Measurements from ENCODE around the gene SH2D1B.

SH2D1B gene

DNA sequence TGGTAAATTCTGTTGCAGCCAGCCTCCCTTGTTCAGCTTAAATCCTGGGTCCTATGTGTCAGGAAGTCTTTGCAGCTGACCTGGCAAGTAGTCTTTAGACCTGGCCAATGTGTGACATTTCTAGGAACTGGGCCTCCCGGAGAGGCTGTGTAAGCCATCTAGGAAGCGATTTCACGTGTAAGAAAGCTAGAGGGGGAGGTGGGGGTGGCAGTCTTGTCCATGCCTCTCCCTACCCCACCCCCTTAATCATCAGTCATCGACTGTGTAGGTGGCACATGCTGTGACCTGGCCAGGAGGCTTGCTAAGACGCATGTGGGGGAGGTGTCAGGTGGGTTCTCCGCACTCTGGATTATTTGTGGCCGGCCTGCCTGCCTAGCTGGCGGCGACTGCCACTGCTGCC, 22.0 kb downstream of the SH2D1B start:
- TF ChIP-seq ZNF274 (IDR thresholded peaks at IDR 0.05; ENCODE audit: low read depth, low read length): no peak
- no peak overlapping the region for H3K4me3 ChIP-seq (ENCODE audit: low read length)

DNA sequence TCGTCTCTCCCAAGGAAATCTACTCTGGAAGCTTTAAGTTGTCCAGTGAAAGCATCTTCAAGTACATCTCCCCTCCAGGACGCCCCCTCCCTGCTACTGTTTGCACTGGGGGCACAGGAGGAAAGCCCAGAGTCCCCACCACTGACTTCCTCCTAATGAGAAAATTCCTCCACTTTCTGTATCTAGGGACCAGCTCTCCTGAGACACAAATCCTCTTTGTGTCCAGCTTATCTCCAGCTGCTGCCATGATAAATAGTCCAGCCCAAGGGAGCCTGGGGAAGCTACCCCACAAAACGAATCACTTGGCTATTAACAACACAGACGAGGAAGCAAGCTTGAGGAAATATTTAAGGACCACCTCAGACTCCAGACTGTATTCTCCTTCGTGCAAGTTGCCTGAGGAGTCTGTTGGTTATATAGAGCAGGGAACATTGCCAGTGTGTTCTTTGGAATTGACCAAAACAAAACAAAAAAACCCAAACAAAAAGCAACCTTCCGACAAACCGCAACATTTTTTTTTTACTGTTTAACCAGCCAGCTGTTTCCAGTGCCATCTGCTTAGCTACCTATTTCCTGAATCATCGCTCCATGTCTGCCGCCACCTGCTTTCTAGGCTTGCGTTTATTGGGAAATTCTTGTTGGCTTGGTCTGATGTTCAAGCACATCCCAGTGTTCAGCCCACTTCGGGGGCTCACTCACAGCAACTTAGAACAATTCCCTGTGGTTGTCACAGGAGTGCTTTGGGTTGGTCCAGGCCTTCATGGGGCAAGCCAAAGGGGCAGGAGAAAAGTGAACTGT, 22.7 kb downstream of the SH2D1B start:
- TF ChIP-seq ZNF274 (IDR thresholded peaks at IDR 0.05; ENCODE audit: low read depth, low read length): no peak
- H3K4me3 ChIP-seq (ENCODE audit: low read length): no peak overlapping the region

DNA sequence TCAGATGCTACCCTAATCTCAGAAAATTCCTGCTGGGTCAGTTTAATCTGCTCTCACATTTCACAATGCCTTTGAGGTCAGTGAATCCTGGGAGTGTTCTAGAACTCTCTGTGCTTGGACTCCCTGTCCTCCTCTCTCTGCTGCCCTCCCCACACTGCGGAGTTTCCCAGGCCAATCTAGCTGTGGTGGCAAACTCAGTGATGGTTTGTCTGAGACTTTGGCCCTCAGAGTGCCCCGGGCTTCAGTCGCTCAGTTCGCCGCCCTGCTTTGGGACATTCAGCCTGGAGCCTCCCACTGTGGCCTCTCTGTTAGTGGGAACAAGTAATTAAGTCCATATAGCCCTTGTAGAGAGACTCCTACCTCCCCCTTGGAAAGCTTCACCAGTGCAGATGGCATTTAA, 23.3 kb downstream of the SH2D1B start:
- no peak for TF ChIP-seq ZNF274 (IDR thresholded peaks at IDR 0.05; ENCODE audit: low read depth, low read length)
- no peak overlapping the region for H3K4me3 ChIP-seq (ENCODE audit: low read length)

DNA sequence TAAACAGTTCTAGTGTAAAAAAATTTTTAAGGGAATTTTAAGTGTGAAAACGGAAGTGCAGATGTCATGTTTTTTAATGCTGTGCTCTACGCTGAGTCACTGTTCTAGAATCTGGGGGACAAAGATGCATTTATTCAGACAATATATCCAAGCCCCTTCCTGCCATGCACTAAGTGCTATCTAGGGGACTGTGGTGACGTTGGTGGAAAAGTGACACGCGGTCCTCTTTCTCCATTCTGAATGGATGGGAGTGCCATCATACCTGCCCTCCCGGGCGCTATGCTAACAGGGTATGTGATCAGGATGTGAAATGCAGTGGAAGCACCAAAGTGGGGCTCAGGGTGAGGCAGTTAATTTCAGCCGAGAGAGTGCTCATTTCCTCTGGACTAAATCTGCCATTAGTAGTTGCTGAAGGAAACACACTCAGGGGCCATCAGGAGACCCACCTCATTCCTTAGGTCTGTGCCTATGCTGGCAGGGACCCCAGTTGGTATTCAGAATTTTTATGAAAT, 23.8 kb downstream of the SH2D1B start:
- no peak overlapping the region for H3K4me3 ChIP-seq (ENCODE audit: low read length)
- TF ChIP-seq ZNF274 (IDR thresholded peaks at IDR 0.05; ENCODE audit: low read depth, low read length): no peak

DNA sequence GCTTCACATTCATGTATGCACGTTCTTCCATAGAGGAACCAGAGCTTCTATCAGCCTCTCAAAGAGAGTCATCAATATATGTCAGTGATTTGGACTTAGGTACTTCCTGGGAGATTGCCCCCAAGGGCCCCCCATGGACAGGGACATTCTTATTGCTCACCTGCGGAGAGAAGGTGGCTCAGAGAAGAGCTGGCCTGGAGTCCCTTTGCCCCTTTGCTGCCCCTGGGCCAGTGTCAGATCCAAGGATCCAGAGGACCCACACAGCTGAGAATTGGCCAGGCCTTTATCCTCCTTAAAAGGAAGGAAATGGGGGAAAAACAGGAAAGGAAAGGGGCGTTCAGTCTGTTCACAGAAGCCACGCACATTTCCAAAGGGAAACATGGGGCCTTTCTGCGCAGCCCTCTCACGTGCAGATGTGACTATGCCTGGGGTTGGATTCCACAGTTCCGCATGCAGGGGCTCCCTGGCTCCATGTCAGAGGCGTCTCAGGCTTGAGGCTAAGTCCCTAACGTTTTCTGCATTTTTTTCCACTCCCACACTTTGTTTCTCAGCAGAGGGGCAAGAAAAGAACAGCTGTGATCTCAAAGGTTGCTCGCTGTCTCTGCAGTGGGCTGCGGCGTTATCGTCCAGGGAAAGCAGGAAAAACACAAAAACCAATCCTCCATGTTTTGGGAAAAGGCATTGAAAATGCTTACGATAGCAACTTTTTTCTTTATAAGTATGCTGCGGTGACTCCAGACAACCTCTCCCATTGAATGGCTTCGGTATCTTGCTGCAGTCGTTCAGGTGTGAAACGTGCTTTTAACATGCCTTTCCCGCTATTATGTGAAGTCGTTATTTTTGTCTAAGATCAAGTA, 24.5 kb downstream of the SH2D1B start:
- no peak overlapping the region for H3K4me3 ChIP-seq (ENCODE audit: low read length)
- no peak for TF ChIP-seq ZNF274 (IDR thresholded peaks at IDR 0.05; ENCODE audit: low read depth, low read length)

DNA sequence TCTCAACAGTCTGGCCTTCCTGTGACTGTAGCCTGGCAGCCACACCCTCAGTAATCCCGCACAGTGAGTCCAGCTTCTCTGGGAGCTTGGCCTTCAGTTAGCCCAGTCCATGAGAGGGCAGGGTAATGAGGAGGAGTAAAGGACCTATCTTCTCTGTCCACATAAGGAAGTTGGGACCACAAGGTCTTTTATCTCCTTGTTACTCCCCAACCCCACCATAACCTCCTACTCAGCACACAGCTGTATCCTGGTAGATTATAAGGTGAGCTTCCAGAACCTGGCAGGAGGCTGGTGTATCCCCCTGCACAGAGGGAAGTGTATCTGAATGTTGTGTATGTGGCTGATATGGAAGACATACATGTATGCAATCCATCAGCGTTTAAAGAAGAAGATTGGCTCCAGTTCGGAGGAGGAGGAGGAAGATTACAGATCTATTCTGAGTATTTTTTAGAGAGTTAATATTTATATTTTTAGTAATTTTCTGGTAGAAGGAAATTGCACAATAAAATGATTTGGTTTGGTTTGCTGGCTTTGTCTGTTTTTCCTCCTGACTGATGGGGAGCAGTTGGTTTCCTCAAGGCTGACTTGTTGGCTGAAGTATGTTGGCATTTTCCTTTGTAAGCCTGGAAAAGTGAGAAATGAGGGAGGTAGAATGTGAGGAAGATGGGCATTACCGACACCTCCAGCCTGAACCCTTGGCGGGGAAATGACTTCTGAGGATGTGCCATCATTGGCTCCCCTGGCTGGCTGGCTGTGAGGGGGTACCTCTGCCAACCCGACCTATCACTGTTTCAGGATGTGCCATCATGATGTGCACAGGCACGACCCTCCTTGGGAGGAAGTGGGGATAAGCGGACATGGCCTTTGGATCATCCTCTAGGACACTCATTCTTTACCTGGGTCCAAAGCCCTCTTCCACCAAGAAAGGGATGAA, 25.4 kb downstream of the SH2D1B start:
- TF ChIP-seq ZNF274 (IDR thresholded peaks at IDR 0.05; ENCODE audit: low read depth, low read length): no peak
- H3K4me3 ChIP-seq (ENCODE audit: low read length): no peak overlapping the region

DNA sequence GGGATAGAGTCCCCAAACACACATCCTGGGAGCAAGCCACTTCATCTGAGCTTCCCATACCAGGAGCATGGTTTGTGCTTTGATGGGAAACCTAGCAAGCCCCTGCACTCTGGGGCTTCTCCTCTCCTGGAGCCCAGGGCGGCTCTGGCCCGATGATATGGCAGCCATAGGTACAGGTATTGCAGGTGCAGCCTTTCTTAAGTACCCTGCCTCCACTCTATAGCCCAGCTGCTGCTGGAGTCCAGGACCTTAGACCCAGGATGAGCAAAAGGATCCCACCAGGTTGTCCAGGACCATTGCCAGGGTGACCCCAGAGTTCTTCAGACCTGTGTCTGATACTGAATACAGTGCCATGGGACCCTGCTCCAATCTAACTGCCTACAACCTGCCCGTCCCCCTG, 26.2 kb downstream of the SH2D1B start:
- TF ChIP-seq ZNF274 (IDR thresholded peaks at IDR 0.05; ENCODE audit: low read depth, low read length): no peak
- H3K4me3 ChIP-seq (ENCODE audit: low read length): no peak overlapping the region

DNA sequence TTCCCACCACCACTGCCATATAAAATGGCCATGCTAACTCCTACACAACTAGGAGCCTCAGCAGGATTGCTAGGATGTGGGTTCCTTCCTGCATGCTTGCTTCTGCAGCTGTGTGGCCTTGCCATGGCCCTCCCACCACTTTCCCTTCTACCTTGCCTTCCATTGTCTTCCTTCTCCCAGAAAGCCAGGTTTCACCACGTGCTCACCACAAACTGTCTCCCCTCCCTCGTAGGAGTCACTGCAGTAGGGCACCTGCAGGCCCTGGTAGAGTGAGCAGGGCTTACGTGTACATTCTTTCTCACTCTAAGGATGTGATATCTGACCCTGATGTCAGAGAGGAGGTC, 26.7 kb downstream of the SH2D1B start:
- H3K4me3 ChIP-seq (ENCODE audit: low read length): no peak overlapping the region
- no peak for TF ChIP-seq ZNF274 (IDR thresholded peaks at IDR 0.05; ENCODE audit: low read depth, low read length)

DNA sequence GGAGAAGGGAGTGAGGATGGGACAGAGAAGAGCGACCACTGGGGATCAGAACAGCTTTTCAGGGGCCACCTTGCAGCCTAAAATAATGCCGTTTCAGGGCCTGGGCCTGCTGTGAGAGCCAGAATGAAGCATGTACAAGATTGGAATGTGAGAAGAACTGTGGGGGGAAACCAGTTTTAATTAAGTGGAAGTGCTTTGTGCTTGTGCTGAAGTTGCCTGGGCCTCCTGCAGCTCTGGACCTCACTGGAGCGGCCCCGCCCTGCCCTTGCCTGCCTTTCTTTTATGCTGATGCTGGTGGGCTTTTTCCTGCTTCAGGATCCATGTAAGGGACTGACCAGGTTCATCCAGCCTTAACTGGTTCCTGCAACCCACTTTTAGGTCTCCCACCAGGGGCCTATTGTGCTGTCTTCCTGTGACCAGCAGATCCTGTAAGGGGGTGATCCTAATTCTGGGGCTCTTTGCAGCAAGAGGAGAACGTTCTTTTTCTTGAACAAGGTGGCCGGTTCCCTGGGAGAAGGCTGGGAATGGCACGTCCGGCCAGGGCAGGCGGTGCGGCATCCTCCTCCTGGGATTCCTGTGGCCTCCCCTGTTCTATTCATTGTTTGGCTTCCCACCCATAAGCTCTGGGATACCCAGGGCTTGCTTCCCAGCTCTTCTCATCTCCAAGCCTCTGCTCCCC, 27.2 kb downstream of the SH2D1B start:
- no peak overlapping the region for H3K4me3 ChIP-seq (ENCODE audit: low read length)
- no peak for TF ChIP-seq ZNF274 (IDR thresholded peaks at IDR 0.05; ENCODE audit: low read depth, low read length)

DNA sequence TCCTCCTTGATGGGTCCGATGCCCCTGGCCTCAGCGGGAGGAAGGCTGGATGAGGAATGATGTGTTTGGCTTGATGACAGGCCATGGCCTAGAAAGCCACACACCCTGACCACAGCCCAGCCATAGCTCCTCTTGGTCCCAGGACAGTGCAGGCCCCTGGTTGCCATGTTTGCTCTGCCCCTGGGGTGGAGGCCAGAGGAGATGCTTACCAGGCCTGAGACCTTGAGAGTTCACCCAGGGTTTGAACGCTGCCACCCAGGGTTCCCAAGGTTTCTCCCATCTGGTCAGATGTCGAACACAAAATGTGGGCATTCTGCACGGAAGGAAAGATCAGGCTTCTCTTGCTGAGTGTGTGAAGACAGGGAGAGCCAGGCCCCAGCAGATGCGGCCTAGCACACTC, 27.8 kb downstream of the SH2D1B start:
- H3K4me3 ChIP-seq (ENCODE audit: low read length): no peak overlapping the region
- TF ChIP-seq ZNF274 (IDR thresholded peaks at IDR 0.05; ENCODE audit: low read depth, low read length): no peak

DNA sequence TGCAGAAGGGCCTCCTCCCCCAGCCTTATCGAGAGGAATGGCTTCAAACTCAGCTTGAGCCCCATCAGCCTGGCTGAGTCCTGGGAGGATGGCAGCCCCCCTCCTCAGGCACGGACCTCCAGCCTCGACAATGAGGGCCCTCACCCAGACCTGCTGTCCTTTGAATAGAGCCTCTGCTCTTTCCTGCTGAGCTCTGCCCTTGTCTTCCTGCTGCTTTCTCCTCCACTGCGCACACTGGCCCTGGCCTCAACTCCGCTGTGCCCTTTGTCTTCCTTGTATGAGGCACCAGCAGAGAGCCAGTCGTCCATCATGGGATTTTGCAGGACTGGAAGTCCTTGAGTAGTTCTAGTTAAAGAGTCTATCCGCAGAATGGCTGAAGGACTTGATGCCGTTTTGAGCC, 28.4 kb downstream of the SH2D1B start:
- TF ChIP-seq ZNF274 (IDR thresholded peaks at IDR 0.05; ENCODE audit: low read depth, low read length): no peak
- no peak overlapping the region for H3K4me3 ChIP-seq (ENCODE audit: low read length)

DNA sequence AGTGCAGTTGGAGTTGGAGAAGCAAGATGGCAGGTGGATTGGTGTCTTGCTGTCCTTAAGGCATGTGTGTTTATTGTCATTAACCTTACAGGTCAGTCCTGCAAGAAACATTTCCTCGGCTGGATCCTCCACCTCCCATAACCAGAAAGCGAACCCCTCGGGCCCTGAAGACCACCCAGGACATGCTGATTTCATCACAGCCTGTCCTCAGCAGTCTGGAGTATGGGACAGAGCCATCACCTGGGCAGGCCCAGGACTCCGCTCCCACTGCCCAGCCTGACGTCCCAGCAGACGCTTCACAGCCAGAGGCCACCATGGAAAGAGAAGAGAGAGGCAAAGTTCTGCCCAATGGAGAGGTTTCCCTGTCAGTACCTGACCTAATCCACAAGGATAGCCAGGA, 28.8 kb downstream of the SH2D1B start:
- no peak overlapping the region for H3K4me3 ChIP-seq (ENCODE audit: low read length)
- TF ChIP-seq ZNF274 (IDR thresholded peaks at IDR 0.05; ENCODE audit: low read depth, low read length): no peak

DNA sequence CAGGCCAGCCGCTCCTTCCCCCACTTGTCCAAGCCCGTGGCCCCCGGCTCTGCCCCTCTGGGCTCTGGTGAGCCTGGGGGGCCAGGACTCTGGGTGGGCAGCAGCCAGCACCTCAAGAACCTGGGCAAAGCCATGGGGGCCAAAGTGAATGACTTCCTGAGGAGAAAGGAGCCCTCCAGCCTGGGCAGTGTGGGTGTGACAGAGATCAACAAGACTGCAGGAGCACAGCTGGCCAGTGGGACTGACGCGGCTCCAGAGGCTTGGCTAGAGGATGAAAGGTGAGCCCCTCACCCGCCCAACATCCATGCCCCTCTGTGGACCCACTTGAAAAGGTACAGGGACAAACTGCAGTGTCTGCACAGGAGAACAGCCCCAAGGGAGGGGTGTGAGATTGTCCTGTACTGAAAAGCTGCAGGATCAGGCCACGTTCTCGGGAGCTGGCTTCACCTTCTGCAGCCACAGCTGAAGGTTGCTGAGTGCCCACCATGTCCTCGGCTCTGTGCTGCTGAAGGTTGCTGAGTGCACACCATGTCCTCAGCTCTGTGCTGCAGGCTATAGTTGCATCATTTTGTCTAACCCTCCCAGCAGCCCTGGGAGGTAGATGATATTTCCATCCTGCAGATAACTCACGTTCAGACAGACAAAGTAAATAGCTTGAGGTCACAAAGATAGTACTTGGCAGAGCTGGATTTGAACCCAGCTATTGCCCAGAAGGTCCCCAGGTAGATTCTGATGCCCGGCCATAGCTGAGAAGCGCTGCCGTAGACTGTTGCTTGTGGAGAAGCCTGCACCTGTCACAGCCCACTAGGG, 29.8 kb downstream of the SH2D1B start:
- no peak overlapping the region for H3K4me3 ChIP-seq (ENCODE audit: low read length)
- TF ChIP-seq ZNF274 (IDR thresholded peaks at IDR 0.05; ENCODE audit: low read depth, low read length): no peak

All from GM08714 (cell line).